Measurements from ENCODE around the gene CYP46A1. TPM values are rescaled to one million over a fixed set of nuclear protein-coding genes. Genes with fewer than 3 reads are reported as not detected.

CYP46A1 gene
- polyA plus RNA-seq, 3 donors, result 1.5 to 4.6 (median 2.0) TPM

DNA sequence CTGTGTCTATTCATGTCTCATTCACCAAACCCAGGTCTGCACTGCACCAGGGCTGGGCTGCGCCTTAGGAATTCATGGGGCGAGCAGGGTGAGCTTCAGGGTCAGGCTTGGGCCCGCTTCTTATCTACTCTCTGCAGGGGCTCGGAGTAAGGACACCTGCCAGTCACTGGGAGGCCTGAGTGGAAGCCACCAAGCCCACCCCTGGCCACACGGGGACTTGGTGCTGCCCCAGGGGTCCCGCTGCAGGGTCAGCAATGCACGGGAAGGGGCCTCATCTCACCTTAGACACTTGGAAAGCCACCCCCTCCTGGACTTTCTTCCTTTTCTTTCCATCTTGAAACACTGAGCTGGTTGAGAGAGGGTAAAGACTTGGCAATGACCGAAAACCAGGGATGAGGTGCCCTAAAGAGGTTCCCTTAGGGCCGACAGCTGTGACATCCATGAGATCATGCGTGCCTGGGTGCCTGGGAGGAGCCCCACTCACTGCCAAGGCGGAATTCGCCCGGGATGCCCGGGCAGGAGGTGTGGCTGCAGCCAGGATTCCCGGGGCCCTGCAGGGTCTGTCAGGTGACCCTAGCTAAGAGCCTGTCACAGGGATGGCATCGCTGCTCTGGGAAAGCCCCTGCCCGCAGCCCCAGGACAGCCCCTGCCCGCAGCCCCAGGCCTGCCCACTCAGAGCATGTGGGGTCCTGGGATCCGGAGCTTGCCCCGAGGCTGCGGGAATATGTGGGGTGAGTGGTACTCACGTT, 63.7 kb downstream of the CYP46A1 start:
- DNase-seq (ENCODE audit: extremely low read depth in 1 of 11, low read depth in 9 of 11, low spot score in 4 of 11), result no peak

DNA sequence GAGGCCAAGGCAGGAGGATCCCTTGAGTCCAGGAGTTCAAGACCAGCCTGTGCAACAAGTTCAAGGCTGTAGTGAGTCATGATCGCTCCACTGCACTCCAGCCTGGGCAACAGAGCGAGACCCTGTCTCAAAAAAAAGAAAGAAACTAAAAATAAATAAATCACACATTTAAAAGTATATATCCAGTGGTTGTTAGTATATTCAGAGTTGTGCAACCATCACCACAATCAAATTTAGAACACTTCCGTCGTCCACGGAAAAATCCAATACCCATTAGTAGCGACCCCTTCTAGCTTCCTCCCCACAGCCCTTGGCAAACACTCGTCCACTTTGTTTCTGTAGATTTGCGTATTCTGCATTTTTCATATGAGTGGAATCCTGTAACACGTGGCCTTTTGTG, 64.4 kb downstream of the CYP46A1 start:
- DNase-seq (ENCODE audit: extremely low read depth in 1 of 11, low read depth in 9 of 11, low spot score in 4 of 11), result no peak

DNA sequence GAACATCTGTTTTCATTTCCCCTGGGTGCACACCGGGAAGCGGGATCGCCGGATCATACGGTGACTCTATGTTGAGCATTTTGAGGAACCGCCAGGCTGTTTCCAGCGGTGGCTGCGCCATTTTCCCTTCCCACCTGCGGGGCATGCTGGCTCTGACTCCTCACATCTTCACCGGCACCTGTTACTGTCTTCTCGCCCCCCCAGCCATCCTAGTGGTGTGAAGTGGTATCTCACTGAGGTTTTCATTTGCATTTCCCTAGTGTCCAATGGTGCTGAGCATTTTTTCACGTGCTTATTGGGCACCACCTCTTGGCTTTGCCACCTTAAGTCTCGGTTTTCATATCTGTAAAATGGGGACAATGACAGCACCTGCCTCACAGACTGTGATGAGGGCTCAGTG, 65.0 kb downstream of the CYP46A1 start:
- no peak for DNase-seq (ENCODE audit: extremely low read depth in 1 of 11, low read depth in 9 of 11, low spot score in 4 of 11)

DNA sequence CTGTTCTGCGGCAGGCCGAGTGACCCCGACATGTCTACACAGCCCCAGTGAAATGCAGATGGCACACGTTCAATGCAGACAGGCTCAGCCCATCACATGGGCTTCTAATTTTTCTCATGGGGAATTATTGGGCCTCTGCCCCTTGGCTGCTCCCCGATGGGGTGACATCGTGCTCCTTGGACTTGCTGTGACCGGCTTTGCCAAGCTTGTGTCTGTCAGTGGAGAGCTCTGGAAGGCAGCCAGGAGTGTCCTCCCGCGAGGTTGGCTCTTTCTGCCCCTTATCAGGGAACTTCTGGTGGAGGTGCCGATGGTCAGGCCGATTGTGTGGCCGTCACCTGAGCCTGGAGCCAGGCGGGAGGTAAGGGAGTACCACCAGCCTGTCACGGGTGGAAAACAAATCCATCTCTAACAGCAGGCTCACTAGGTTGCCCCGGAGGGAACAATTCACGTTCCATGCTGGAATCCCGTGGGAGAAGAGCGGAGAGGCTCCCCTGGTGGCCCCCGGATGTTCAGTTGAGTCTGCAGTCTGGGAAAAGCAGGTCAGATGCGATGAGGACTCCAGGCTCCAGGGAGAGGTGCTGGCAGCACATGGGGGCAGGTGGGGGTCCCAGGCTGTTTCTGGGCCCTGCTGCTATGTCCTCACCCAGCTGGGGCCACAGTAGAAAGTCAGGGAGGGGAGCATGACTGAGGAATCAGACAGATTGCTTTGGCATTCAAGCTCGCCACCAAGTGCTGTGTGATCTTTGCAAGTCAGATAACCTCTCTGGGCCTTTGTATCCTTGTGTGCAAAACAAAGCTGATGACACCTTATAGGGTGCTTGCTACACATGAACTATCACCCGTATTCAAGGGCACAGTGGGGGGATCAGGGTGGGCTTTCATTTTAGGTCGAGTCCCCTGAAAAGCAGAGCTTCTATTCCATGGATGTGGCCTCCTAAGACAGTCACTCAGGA, 65.9 kb downstream of the CYP46A1 start:
- no peak for DNase-seq (ENCODE audit: extremely low read depth in 1 of 11, low read depth in 9 of 11, low spot score in 4 of 11)

DNA sequence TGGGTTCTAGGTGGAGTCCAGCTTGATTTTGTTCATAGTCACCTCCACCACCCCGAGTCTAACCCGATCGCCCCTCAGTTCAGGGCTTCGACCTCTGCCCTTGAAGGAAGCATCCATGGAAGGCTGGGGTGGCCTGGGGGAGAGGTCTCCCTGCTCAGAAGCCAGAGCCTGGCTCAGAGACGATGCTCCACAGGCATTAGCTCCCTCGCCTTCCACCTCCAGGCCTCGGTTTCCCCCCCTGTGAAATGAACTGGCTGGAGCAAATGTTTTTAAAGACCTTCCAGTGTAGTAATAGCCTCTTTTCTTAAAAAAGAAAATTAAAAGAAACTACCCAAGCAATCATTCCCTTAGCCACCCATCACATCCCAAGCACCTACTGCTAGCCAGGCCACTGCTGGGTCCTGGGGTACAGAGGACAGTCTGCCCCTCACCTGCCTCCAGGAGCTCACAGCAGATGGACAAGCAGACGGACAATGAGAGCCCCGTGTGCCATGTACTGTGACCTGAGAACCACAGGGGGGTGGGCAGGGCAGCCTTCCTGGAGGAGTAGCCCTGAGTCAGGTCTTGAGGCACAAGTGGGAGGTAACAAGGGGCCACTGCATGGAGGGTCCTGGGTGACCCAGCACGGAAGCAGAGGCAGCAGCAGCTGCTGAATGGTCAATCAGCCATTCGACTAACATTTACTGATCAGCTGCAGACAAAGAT, 66.8 kb downstream of the CYP46A1 start:
- DNase-seq (ENCODE audit: extremely low read depth in 1 of 11, low read depth in 9 of 11, low spot score in 4 of 11), result no peak

DNA sequence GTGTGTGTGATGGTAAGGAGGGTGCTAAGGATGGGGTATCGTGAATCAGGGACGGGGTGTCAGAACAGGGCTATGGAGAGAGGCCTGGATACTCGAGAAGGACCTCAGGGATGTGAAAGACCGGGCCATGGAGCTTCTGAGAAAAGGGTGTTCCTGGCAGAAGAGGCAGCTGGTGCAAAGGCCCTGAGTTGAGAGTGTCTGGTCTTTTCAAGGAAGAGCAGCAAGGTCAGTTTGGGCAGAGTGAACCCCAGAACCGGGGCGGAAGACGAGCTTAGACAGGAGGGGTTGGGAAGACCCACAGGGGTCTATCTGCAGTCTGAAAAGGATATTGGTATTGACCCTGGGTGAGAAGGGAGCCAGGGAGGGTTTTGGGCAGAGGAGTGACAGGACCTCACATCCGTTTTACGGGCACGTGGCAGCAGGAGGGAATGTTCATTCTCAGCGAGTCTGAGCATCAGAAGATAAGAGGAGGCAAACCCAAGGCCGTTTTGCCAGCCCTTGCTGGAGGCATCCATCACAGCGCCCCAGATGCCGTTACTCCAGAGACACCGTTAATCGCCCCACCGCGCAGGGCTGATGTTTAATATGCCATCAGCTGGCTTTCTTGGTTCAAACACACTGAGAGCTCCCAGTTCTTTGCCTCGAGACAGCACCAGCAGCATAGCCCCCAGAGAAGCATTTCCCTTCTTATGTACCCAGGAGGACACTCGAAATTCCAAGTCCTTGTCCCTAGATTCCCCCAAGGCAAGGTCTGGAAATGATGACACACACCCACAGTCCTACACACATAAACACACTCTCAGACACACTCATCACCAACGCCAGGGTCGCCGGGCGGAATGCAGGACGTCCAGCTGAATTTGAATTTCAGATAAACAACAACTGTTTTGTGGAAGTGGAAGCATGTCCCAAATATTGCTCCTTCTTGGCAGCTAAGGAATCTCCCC, 67.7 kb downstream of the CYP46A1 start:
- DNase-seq (ENCODE audit: extremely low read depth in 1 of 11, low read depth in 9 of 11, low spot score in 4 of 11), result no peak

DNA sequence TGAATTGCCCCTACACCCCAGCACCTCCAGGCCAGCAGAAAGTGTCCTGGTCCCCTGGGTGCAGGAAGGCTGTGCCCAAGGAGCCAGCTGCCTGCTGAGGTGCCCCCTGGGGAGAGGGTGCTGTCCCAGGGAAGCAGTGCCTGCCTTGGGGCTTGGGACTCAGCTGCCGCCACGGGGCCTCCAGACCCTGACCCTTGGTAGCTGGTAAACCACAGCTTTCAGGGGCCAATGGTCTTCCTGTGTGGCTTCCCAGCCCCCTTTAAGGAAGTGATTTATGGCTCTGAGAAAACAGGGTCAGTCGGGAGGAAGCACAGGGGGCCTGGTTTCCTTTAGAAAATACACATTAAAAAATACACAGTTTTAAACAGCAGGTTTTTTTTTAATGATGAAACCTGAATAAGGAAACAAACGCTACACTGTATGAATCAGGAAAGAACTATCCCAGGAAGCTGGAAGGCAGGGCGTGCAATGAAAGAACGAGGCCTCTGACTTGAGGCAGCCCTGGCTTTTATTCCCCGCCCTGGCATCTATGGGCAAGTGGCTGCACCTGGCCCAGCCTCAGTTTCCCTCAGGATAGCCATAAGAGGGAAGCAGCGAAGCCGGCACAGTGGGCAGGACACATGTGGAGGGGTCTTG, 68.5 kb downstream of the CYP46A1 start:
- peak in 1 of 11 donors; percentile 61 for DNase-seq (ENCODE audit: extremely low read depth in 1 of 11, low read depth in 9 of 11, low spot score in 4 of 11)

DNA sequence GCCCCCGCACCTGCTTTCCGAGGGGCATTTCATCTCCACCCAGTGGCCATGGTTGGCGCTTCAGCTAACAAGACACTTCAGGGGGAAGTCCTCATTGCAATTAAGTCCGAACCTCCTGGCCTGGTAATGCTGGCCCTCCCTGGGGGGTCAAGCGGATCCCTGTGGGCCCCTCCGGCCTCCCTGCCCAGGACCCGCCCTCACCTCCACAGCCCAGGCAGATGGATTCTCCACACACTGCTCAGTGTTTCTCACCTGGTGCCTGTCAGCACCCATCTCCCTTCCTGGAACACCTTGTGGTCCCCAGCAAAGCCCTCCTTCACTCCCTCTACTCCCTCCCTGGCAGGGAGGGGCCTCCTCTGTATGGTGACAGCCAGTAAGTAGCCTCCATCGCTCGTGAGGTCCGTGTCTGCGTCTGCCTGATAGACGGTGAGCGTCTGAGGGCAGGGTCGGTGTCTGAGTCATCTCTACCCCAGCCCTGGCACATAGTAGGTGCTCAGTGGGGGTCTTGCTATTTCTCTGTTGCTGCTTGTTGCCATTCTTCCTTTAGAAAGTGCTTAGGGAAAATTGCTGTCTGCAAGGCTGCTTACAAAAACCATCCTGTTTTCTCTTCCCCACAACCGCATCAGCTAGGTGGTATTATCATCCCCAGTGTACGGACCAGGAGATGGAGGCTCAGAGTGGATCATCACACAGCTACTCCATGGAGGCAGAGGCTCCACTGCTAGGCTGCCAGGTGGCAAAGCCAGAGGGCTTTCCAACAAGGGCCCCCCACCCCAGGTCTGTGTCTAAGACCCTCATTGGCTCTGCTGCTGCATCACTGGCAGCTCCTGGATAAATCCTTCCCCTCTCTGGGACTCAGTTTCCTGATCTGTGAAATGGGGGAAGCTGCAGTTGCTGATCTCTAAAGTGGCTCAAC, 69.4 kb downstream of the CYP46A1 start:
- DNase-seq (ENCODE audit: extremely low read depth in 1 of 11, low read depth in 9 of 11, low spot score in 4 of 11), result no peak

DNA sequence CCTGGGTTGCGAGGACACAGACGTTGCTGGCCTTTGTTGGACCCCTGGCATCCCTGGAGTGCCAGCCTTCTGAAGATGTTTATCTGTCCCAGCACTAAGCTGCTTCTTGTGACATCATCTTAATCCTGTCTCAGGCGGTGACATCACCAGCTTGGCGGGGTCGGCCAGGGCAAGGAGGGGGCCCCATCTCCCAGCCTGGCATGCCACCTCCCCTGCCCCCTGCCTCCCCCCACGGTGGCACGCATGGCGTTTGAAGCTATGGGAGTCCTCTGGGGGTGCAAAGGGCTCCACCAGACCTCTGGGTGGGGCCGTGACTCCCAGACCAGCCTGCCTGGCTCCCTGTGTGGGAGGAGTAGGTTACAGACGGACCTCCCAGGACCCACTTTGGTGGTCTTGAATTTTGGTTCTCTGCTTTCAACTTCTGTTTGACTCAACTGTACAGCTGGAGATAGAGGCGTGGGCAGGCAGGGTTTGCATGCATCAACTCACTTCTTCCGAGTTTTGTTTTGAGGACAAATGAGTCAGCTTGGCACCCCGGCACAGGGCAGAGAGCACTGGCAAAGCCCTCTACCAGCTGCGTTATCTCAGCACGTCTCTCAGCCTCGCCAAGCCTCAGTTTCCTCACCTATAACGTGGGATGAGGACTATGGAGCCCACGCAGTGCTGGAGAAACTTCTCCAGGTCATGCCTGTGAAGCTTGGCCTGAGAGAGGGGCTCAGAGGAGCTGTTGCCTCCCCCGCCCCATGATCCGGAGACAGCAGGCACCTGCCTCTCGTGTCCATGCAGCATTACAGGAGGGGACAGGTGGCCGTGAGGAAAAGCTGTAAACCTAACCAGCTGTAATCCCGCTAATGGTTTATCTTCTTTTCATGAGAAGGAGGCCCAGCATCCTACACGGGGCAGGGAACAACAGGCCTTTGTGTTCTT, 70.3 kb downstream of the CYP46A1 start:
- DNase-seq (ENCODE audit: extremely low read depth in 1 of 11, low read depth in 9 of 11, low spot score in 4 of 11), result no peak

DNA sequence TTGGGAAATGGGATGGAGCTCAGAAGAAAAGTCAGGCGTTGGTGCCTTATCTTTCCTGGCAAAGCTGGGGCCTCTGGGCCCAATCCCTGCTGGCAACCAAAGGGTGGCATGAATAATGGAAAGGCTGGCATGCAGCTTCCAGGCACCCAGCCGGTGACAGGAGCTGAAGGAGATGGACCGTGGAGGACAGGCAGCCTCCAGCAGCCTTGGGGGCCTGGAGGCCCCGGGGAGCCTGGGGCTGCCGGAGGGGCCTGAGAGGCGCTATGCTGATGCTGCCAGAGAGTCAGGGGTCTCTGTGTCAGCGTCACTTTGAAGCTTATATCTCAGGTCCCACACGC, 70.9 kb downstream of the CYP46A1 start:
- no peak for DNase-seq (ENCODE audit: extremely low read depth in 1 of 11, low read depth in 9 of 11, low spot score in 4 of 11)

DNA sequence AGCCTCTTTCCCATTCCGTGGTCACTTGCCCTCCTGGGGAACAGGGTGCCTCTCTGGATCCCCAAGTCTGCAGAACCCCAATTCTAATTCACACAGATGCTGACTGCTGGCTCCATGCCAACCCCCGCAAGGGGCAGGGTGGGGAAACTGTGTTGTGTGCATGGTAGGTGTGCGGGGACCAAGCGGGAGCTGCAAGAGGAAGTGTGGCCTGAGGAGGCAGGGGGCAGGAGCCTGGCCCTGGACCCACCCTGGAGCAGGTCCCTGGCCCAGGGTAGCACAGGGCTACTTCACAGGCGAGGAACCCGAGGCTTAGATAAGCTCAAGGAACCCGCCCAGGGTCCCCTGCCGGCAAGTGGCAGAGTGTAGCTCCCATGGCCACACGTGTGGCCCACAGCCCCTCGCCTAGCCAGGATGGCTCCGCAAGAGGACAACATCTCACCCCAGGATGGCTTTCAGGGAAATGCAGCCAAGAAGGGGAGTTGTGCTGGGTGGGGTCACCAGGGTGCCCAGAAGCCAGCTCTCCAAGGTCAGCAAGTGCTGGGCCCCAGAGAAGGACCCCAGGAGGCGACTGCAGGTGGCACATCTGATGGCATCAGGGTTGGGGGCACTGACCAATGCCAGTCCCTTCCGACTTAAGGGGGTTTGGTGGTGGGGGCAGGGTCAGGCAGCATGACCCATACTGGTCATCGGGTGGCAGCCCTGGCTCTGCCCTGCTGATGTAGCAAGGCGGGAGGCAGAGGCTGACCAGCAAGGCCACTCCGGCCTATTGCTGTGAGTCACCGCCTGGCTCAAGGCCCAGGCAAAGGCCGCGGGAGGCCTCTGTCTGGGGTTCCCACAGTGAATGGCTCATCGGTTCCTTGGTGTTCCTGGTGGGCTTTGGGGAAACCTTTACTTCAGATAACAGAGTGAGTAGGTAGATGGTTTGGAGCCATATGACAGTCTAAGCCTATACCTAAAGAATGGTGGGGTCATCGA, 71.8 kb downstream of the CYP46A1 start:
- DNase-seq (ENCODE audit: extremely low read depth in 1 of 11, low read depth in 9 of 11, low spot score in 4 of 11), result no peak

DNA sequence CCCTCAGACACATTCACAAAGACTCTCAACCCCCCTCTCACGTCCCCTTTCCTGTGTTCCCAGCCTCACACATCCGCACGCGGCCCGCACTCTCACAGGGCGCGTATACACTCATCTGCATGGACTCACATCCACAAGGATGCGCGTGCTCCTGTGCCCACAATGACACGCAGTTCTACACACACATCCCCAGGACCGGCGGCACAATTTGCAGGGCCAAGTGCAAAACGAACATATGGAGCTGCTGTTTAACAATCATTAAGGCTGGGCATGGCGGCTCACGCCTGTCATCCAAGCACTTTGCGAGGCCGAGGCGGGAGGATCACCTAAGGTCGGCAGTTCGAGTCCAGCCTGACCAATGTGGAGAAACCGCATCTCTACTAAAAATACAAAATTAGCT, 72.7 kb downstream of the CYP46A1 start:
- DNase-seq (ENCODE audit: extremely low read depth in 1 of 11, low read depth in 9 of 11, low spot score in 4 of 11), result no peak

DNA sequence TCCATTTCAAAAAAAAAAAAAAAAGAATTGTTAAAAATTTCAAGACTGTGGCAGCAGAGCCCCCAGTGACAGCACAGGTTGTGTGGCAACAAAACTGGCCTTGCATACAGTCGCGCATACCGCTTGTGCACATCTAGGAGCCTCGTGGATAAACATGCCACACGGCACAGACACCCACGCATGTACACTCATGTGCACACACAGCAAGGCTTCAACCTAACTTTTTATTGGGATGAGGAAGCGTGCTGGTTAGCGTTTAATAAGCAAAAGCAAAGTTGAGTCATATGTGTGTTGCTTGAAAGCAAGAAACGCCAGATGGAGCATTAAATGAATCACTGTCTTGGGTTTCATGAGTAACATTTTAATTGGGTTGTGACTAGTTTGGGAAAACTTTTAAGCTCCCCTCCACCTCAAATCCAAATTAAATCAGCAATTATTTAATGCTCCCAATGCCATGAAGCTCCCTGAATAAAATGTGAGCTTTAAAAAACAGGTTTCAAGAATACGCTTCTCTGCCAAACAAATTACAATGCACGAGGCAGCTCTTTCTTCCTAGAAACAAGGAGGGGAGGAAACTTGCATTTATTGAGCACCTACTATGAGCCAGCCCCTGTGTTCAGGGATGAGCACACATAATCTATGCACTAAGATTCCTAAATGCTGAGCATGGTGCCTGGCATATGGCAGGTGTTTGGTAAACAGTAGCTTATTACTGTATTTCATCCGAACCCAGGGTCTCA, 73.4 kb downstream of the CYP46A1 start:
- DNase-seq (ENCODE audit: extremely low read depth in 1 of 11, low read depth in 9 of 11, low spot score in 4 of 11), result no peak

DNA sequence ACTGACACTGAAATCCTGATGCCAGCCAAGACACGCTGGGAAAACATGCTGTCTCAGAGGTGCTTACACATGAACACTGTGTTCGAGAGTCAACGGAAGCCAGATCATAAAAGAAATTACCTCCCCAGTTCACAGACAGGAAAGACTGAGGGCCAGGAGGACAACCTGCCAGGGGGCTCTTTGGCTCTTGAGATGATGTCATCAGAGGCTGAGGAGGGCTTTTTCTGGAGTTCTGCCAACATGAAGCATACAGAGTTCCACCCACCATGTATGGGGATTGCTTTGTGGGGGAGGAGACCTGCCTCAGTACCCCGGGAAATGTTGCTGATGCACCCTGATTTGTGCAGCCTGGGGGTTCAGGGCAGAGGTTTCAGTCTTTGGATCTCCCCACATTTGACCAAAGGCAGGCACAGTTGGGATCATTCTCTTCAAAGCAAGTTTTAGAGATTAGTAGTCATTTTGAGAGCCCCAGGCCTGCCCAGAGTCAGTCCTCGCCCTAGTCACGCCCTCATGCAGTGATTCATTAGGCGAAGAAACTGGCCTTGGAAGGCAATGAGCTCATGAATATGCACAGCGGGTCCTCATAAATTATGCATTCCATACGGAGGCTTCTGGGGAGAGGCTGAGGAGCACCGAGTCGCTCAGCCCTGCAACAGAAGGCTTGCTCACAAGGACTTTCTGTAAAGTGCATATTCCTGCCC, 74.2 kb downstream of the CYP46A1 start:
- peak in 5 of 11 donors; percentile 70 to 84 (median 78) for DNase-seq (ENCODE audit: extremely low read depth in 1 of 11, low read depth in 9 of 11, low spot score in 4 of 11)

All from renal cortex interstitium (tissue), 11 donors.